MM.1S (cell line): ENCODE data around the gene AMOTL1.

ENCODE experiments used
- EZH2 ChIP-seq: fragments of 300-600 bp; sonication (generic); optimal IDR thresholded peaks from 2 replicates; pipeline ENCODE3; 2017; ENCODE audit warnings: low read depth, mild to moderate bottlenecking, antibody characterized with exemption, low read length, mixed read lengths
- EZH2phosphoT487 ChIP-seq: fragments of 300-600 bp; sonication (generic); IDR thresholded peaks from 2 replicates; pipeline ENCODE4 v1.6.1; 2018; ENCODE audit warnings: antibody characterized with exemption, low read length
- TF ChIP-seq, protein P1 (sequence below): fragments of 300-600 bp; sonication (generic); IDR thresholded peaks from 2 replicates; pipeline ENCODE4 v1.5.1; 2016; ENCODE audit warnings: antibody characterized with exemption, low read length, mixed read lengths

GRCh38 chr11:94920311-94920710, 152.2 kb downstream of the AMOTL1 start:
- TF ChIP-seq, protein P1, sequence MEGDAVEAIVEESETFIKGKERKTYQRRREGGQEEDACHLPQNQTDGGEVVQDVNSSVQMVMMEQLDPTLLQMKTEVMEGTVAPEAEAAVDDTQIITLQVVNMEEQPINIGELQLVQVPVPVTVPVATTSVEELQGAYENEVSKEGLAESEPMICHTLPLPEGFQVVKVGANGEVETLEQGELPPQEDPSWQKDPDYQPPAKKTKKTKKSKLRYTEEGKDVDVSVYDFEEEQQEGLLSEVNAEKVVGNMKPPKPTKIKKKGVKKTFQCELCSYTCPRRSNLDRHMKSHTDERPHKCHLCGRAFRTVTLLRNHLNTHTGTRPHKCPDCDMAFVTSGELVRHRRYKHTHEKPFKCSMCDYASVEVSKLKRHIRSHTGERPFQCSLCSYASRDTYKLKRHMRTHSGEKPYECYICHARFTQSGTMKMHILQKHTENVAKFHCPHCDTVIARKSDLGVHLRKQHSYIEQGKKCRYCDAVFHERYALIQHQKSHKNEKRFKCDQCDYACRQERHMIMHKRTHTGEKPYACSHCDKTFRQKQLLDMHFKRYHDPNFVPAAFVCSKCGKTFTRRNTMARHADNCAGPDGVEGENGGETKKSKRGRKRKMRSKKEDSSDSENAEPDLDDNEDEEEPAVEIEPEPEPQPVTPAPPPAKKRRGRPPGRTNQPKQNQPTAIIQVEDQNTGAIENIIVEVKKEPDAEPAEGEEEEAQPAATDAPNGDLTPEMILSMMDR, result no peak
- TF ChIP-seq EZH2phosphoT487, result no peak
- no peak for TF ChIP-seq EZH2
